K562 (cell line): Measurements from ENCODE around the gene VEZF1. TPM values are rescaled to one million over a fixed set of nuclear protein-coding genes. Genes with fewer than 3 reads are reported as not detected.

Experiments used
- ARNT ChIP-seq, 2 experiments: fragments of 450-650 bp; IDR thresholded peaks; 2 replicates each; pipeline ENCODE4 v1.6.1; 2016; ENCODE audit warnings: mild to moderate bottlenecking in 1 of 2
- BRF2 ChIP-seq: IDR thresholded peaks from 3 replicates; pipeline ENCODE4 v1.6.1; 2011; ENCODE audit warnings: borderline replicate concordance, mild to moderate bottlenecking; ENCODE audit not compliant: insufficient read length, insufficient read depth
- CBFA2T2 ChIP-seq: fragments of 450-650 bp; conservative IDR thresholded peaks from 2 replicates; pipeline ENCODE4 v1.6.1; 2017; ENCODE audit warnings: mild to moderate bottlenecking
- CREM ChIP-seq: IDR thresholded peaks from 2 replicates; pipeline ENCODE4 v1.6.1; 2014; ENCODE audit warnings: antibody characterized with exemption, low read depth
- EP400 ChIP-seq: fragments of 450-650 bp; IDR thresholded peaks from 2 replicates; pipeline ENCODE4 v1.6.1; 2017; ENCODE audit warnings: antibody characterized with exemption, mild to moderate bottlenecking, moderate library complexity
- MECOM ChIP-seq: fragments of 250-450 bp; sonication (Bioruptor Pico); IDR thresholded peaks from 2 replicates; pipeline ENCODE4 v1.8.0; 2022; ENCODE audit warnings: inconsistent platforms
- MEIS2 ChIP-seq: fragments of 450-650 bp; IDR thresholded peaks from 2 replicates; pipeline ENCODE4 v1.6.1; 2014; ENCODE audit warnings: mild to moderate bottlenecking; ENCODE audit not compliant: partially characterized antibody
- RBM14 ChIP-seq: fragments of 200-400 bp; formaldehyde crosslinking; IDR thresholded peaks from 2 replicates; pipeline ENCODE4 v1.6.1; 2018; ENCODE audit warnings: low read depth, mild to moderate bottlenecking, low read length, moderate library complexity, borderline replicate concordance; ENCODE audit not compliant: insufficient read depth
- SREBF2 ChIP-seq: sonication (generic); formaldehyde crosslinking; IDR thresholded peaks from 2 replicates; pipeline ENCODE4 v1.4.0; 2020; ENCODE audit warnings: mild to moderate bottlenecking, missing genetic modification reagents
- TBL1XR1 ChIP-seq, 2 experiments: IDR thresholded peaks; 2 replicates each; pipeline ENCODE4 v1.6.1; 2012; ENCODE audit warnings: improper control_type of control experiment in 2 of 2, low read length in 2 of 2, mild to moderate bottlenecking in 1 of 2
- ZNF511 ChIP-seq: sonication (generic); formaldehyde crosslinking; IDR thresholded peaks from 2 replicates; pipeline ENCODE4 v1.8.0; 2022; ENCODE audit warnings: mild to moderate bottlenecking, missing genetic modification reagents
- polyA plus RNA-seq, 8 experiments: library from polyadenylated mRNA; depleted of rRNA in 4 of 8; stranded (reverse) in 5 of 8; unstranded in 3 of 8; fragments of >200 nt; fragmentation: Nextera tagmentation in 2 of 8; fragmentation: Illumina TruSeq in 1 of 8; extraction: Ambion mirVana in 2 of 8; extraction: Trizol in 1 of 8; gene quantifications; 2 replicates each; pipeline versions ENCODE4 v1.2.1 to v1.2.3, GENCODE V29; 2011 to 2014; ENCODE audit warnings: inconsistent platforms in 1 of 8, missing spikeins in 1 of 8
- total RNA-seq, 7 experiments: library from RNA; depleted of rRNA in 6 of 7; stranded (reverse); fragments of >200 nt in 6 of 7; fragmentation: Illumina TruSeq in 2 of 7; extraction: Trizol in 2 of 7; gene quantifications; 2 replicates each; pipeline versions ENCODE4 v1.2.1 to v1.2.3, GENCODE V29; 2011 to 2021; ENCODE audit warnings: low replicate concordance in 1 of 7
- TF ChIP-seq, protein P1 (sequence below), 2 experiments: fragments of 450-650 bp; IDR thresholded peaks; 2 replicates each; pipeline ENCODE4 v1.6.1; 2018; ENCODE audit warnings: mild to moderate bottlenecking in 2 of 2, low read depth in 1 of 2; ENCODE audit not compliant: partially characterized antibody in 2 of 2
- TF ChIP-seq, protein P2 (sequence below): sonication (generic); formaldehyde crosslinking; IDR thresholded peaks from 2 replicates; pipeline ENCODE4 v1.8.1; 2023; ENCODE audit warnings: mild to moderate bottlenecking, missing genetic modification reagents
- TF ChIP-seq, protein P3 (sequence below): IDR thresholded peaks from 2 replicates; pipeline ENCODE4 v1.6.1; 2012; ENCODE audit warnings: low read depth, low read length, improper control_type of control experiment, borderline replicate concordance
- TF ChIP-seq, protein P4 (sequence below), 2 experiments: fragments of 200-800 bp in 1 of 2; sonication (Bioruptor generic) in 1 of 2; sonication (generic) in 1 of 2; formaldehyde crosslinking in 1 of 2; IDR thresholded peaks in 1 of 2; conservative IDR thresholded peaks in 1 of 2; 2 replicates each; pipeline versions ENCODE4 v1.5.0 to v1.6.1; 2016 to 2020; ENCODE audit warnings: missing compliant biosample characterization in 1 of 2, missing genetic modification characterization in 1 of 2, missing genetic modification reagents in 1 of 2

Gene VEZF1
- total and polyA plus RNA-seq, 9 of the 15 experiments (the other 6 are each of a cell fraction or from before 2014, with no cell fraction given), result 9.5 to 33.4 (median 22.1) TPM

GRCh38 chr17:58006560-58006923, 18.5 kb upstream of the VEZF1 start (continued):
- peak; percentile 57 for TF ChIP-seq MEIS2
- TF ChIP-seq MECOM (CRISPR knock-in tag), result no peak
- TF ChIP-seq, protein P1, sequence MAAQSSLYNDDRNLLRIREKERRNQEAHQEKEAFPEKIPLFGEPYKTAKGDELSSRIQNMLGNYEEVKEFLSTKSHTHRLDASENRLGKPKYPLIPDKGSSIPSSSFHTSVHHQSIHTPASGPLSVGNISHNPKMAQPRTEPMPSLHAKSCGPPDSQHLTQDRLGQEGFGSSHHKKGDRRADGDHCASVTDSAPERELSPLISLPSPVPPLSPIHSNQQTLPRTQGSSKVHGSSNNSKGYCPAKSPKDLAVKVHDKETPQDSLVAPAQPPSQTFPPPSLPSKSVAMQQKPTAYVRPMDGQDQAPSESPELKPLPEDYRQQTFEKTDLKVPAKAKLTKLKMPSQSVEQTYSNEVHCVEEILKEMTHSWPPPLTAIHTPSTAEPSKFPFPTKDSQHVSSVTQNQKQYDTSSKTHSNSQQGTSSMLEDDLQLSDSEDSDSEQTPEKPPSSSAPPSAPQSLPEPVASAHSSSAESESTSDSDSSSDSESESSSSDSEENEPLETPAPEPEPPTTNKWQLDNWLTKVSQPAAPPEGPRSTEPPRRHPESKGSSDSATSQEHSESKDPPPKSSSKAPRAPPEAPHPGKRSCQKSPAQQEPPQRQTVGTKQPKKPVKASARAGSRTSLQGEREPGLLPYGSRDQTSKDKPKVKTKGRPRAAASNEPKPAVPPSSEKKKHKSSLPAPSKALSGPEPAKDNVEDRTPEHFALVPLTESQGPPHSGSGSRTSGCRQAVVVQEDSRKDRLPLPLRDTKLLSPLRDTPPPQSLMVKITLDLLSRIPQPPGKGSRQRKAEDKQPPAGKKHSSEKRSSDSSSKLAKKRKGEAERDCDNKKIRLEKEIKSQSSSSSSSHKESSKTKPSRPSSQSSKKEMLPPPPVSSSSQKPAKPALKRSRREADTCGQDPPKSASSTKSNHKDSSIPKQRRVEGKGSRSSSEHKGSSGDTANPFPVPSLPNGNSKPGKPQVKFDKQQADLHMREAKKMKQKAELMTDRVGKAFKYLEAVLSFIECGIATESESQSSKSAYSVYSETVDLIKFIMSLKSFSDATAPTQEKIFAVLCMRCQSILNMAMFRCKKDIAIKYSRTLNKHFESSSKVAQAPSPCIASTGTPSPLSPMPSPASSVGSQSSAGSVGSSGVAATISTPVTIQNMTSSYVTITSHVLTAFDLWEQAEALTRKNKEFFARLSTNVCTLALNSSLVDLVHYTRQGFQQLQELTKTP (IDR thresholded peaks at IDR 0.05; ENCODE audit: low read depth in 1 of 2, partially characterized antibody in 2 of 2), result no peak
- TF ChIP-seq CBFA2T2, result no peak
- TF ChIP-seq SREBF2 (CRISPR knock-in tag), result no peak
- TF ChIP-seq, protein P2, sequence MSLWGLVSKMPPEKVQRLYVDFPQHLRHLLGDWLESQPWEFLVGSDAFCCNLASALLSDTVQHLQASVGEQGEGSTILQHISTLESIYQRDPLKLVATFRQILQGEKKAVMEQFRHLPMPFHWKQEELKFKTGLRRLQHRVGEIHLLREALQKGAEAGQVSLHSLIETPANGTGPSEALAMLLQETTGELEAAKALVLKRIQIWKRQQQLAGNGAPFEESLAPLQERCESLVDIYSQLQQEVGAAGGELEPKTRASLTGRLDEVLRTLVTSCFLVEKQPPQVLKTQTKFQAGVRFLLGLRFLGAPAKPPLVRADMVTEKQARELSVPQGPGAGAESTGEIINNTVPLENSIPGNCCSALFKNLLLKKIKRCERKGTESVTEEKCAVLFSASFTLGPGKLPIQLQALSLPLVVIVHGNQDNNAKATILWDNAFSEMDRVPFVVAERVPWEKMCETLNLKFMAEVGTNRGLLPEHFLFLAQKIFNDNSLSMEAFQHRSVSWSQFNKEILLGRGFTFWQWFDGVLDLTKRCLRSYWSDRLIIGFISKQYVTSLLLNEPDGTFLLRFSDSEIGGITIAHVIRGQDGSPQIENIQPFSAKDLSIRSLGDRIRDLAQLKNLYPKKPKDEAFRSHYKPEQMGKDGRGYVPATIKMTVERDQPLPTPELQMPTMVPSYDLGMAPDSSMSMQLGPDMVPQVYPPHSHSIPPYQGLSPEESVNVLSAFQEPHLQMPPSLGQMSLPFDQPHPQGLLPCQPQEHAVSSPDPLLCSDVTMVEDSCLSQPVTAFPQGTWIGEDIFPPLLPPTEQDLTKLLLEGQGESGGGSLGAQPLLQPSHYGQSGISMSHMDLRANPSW (CRISPR knock-in tag), result no peak
- no peak for TF ChIP-seq ARNT (IDR thresholded peaks at IDR 0.05)
- TF ChIP-seq RBM14, result no peak
- TF ChIP-seq BRF2, result no peak
- peak; percentile 57; the same call in 1 of the 2 replicates for TF ChIP-seq EP400
- peak; percentile 37 for TF ChIP-seq CREM
- no peak for TF ChIP-seq ZNF511 (CRISPR knock-in tag)
- TF ChIP-seq, protein P3, sequence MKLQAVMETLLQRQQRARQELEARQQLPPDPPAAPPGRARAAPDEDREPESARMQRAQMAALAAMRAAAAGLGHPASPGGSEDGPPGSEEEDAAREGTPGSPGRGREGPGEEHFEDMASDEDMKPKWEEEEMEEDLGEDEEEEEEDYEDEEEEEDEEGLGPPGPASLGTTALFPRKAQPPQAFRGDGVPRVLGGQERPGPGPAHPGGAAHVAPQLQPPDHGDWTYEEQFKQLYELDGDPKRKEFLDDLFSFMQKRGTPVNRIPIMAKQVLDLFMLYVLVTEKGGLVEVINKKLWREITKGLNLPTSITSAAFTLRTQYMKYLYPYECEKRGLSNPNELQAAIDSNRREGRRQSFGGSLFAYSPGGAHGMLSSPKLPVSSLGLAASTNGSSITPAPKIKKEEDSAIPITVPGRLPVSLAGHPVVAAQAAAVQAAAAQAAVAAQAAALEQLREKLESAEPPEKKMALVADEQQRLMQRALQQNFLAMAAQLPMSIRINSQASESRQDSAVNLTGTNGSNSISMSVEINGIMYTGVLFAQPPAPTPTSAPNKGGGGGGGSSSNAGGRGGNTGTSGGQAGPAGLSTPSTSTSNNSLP, result no peak
- no peak for TF ChIP-seq TBL1XR1 (IDR thresholded peaks at IDR 0.05; ENCODE audit: low read length in 2 of 2)
- TF ChIP-seq, protein P4, sequence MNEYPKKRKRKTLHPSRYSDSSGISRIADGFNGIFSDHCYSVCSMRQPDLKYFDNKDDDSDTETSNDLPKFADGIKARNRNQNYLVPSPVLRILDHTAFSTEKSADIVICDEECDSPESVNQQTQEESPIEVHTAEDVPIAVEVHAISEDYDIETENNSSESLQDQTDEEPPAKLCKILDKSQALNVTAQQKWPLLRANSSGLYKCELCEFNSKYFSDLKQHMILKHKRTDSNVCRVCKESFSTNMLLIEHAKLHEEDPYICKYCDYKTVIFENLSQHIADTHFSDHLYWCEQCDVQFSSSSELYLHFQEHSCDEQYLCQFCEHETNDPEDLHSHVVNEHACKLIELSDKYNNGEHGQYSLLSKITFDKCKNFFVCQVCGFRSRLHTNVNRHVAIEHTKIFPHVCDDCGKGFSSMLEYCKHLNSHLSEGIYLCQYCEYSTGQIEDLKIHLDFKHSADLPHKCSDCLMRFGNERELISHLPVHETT (CRISPR knock-in tag; conservative IDR thresholded peaks at IDR 0.05 in 1 of 2, IDR thresholded peaks at IDR 0.05 in 1 of 2), result no peak
